ENCODE measurements around the gene FOSL1.
"Not testable (repeated sequence)": the region's sequence is repeated elsewhere in the genome, so short reads cannot be mapped to it uniquely, and the experiment has no call there.

The FOSL1 gene

DNA sequence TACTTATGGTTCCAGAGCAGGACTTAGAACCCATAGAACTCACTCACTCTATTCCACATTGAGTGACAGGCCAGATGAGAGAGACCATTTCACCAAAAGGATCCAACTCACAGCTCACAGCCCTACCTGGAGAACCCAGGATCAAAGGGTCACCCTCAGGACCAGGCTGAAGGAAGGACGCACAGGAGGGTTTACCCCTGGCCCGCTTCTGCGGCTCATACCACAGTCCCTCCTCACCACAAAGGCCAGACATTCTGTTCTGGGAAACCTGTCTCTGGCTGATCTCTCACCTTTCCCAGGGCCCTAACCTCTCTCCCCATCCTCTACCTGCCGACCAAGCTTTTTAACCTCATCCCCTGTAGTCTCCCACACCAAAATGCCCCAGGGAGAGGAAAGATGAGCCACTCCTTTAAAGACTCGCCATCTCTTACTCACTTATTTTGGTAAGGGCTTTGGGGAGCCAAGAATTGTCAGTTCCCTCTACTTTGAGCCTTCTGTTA is 4.7 kb downstream of the FOSL1 start:
- Histone ChIP-seq H3K9ac (ENCODE audit: low read depth, low read length) (no peak overlapping the region), H3K9me3 (ENCODE audit: control insufficient read depth, insufficient read depth, low read length) (no peaks in the 10 kb centered on the region), H3K27ac (ENCODE audit: low read depth, low read length) (no peak overlapping the region), H3K4me1 (ENCODE audit: control insufficient read depth, insufficient read depth, low read length) (peaks cover 10% of the 10 kb centered on the region; the same call in 1 of the 2 replicates), H3K27me3 (ENCODE audit: control insufficient read depth, insufficient read depth, low read length) (peaks cover 25% of the 10 kb centered on the region), H3K36me3 (ENCODE audit: control insufficient read depth, insufficient read depth, low read length) (no peaks in the 10 kb centered on the region), H3K4me3 (ENCODE audit: low read depth, low read length) (no peak overlapping the region)

DNA sequence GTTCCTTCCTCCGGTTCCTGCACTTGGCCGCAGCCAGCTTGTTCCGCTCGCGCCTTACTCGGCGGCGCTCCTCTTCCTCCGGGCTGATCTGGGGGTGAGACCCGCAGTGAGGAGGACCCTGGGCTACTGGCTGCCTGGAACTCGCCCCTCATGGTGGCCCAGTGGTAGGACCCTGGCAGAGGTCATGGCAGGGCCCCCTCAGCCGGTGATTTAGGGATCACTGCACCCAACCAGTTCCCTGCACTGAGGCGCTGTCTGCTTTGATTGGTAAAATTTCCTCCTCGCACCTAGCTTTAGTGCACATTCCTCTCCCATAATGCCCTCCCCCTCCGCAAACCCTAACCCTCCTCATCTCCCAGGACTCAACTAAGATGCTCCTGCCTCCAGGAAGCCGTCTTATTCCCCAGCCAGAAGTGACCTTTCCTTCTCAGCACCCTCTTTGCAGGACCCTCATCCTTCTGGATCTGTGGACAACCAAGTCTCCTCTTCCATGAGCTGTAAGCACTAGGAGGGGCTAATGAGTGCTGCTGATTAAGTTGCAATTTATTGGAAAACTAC is 6.1 kb downstream of the FOSL1 start:
- Histone ChIP-seq H3K4me3 (ENCODE audit: low read depth, low read length) (no peak overlapping the region), H3K9ac (ENCODE audit: low read depth, low read length) (no peak overlapping the region), H3K9me3 (ENCODE audit: control insufficient read depth, insufficient read depth, low read length) (no peaks in the 10 kb centered on the region), H3K27me3 (ENCODE audit: control insufficient read depth, insufficient read depth, low read length) (peaks cover 27% of the 10 kb centered on the region), H3K36me3 (ENCODE audit: control insufficient read depth, insufficient read depth, low read length) (no peaks in the 10 kb centered on the region), H3K4me1 (ENCODE audit: control insufficient read depth, insufficient read depth, low read length) (peaks cover 19% of the 10 kb centered on the region), H3K27ac (ENCODE audit: low read depth, low read length) (no peak overlapping the region)

GRCh38 chr11:65892661-65893317 is 7.4 kb downstream of the FOSL1 start:
- Histone ChIP-seq H3K9ac (ENCODE audit: low read depth, low read length) (no peak overlapping the region), H3K4me1 (ENCODE audit: control insufficient read depth, insufficient read depth, low read length) (peaks cover 22% of the 10 kb centered on the region), H3K4me3 (ENCODE audit: low read depth, low read length) (no peak overlapping the region), H3K36me3 (ENCODE audit: control insufficient read depth, insufficient read depth, low read length) (no peaks in the 10 kb centered on the region), H3K27ac (ENCODE audit: low read depth, low read length) (no peak overlapping the region), H3K9me3 (ENCODE audit: control insufficient read depth, insufficient read depth, low read length) (no peaks in the 10 kb centered on the region), H3K27me3 (ENCODE audit: control insufficient read depth, insufficient read depth, low read length) (peaks cover 18% of the 10 kb centered on the region)

DNA sequence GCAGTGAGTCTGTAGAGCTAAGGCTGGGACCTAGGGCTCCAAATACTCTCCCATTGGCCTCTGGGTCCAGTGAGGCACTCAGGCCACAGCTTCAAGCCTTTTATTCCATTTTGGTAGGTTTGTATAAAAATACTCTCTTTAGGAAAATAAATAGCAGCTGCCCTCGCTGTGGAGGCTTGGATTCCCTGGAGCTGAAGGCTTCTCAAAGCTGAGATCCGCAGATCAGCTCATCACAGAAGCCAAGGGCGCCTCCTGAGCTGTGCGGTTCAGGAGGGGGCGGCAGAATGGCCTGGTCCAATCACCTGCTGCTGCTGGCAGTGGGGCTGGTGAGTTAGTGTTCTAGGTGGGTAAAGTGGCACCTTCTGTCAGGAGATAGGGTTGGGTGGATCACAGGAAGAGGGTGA is 8.0 kb downstream of the FOSL1 start:
- Histone ChIP-seq H3K4me3 (ENCODE audit: low read depth, low read length) (peak overlapping the region; percentile 85), H3K27ac (ENCODE audit: low read depth, low read length) (peak overlapping the region; percentile 75), H3K27me3 (ENCODE audit: control insufficient read depth, insufficient read depth, low read length) (peaks cover 18% of the 10 kb centered on the region), H3K4me1 (ENCODE audit: control insufficient read depth, insufficient read depth, low read length) (peaks cover 25% of the 10 kb centered on the region)
- H3K36me3 ChIP-seq (ENCODE audit: control insufficient read depth, insufficient read depth, low read length); H3K9ac ChIP-seq (ENCODE audit: low read depth, low read length); H3K9me3 ChIP-seq (ENCODE audit: control insufficient read depth, insufficient read depth, low read length): not testable (repeated sequence)

- Histone ChIP-seq H3K9me3 (ENCODE audit: control insufficient read depth, insufficient read depth, low read length) (no peaks in the 10 kb centered on the region), H3K4me3 (ENCODE audit: low read depth, low read length) (peak overlapping the region; percentile 85), H3K27me3 (ENCODE audit: control insufficient read depth, insufficient read depth, low read length) (peaks cover 18% of the 10 kb centered on the region), H3K9ac (ENCODE audit: low read depth, low read length) (peak overlapping the region; percentile 77; the same call in 1 of the 2 replicates), H3K27ac (ENCODE audit: low read depth, low read length) (peak overlapping the region; percentile 75), H3K4me1 (ENCODE audit: control insufficient read depth, insufficient read depth, low read length) (peaks cover 25% of the 10 kb centered on the region), H3K36me3 (ENCODE audit: control insufficient read depth, insufficient read depth, low read length) (peaks cover 6% of the 10 kb centered on the region)
Measured at GRCh38 chr11:65891219-65892136, 8.7 kb downstream of the FOSL1 start.

DNA sequence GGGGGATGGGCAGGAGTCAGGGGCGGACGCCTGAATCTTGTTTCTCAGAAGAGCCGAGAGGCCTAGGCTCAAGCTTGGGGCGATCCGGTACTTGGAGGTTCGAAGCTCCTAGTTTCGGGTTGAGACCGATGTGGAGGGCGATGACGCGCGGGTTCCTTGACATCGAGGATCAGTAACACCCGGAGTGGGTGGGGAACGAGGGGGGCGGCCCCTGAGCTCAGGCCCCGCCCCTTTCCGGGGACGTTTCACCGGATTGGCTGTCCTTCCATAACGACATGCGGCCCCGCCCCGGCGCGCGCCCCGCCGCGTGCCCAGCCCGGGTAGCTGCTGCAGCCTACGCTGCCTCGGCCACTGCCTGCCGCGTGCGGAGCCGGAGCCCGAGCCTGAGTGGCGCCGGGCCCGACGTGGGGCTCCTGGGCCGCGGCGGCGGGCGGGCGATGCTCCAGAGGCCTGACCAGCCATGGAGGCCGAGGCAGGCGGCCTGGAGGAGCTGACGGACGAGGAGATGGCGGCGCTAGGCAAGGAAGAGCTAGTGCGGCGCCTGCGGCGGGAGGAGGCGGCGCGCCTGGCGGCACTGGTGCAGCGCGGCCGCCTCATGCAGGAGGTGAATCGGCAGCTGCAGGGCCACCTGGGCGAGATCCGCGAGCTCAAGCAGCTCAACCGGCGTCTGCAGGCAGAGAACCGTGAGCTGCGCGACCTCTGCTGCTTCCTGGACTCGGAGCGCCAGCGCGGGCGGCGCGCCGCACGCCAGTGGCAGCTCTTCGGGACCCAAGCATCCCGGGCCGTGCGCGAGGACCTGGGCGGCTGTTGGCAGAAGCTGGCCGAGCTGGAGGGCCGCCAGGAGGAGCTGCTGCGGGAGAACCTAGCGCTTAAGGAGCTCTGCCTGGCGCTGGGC is 9.6 kb downstream of the FOSL1 start, which contains the start of gene CCDC85B:
CCDC85B (plus strand) TSS at position 350 of the 895 bp plus-strand sequence; CDS start at position 461, 111 bp downstream.
- peaks cover 18% of the 10 kb centered on the region for H3K27me3 ChIP-seq (ENCODE audit: control insufficient read depth, insufficient read depth, low read length)
- peak within 1 kb of the TSS; percentile 75 for H3K27ac ChIP-seq (ENCODE audit: low read depth, low read length)
- H3K4me1 ChIP-seq (ENCODE audit: control insufficient read depth, insufficient read depth, low read length) = peaks cover 25% of the 10 kb centered on the region
- no peaks in the 10 kb centered on the region for H3K9me3 ChIP-seq (ENCODE audit: control insufficient read depth, insufficient read depth, low read length)
- H3K9ac ChIP-seq (ENCODE audit: low read depth, low read length) = peak within 1 kb of the TSS; percentile 77; the same call in 1 of the 2 replicates
- H3K4me3 ChIP-seq (ENCODE audit: low read depth, low read length) = peak within 1 kb of the TSS; percentile 85
- H3K36me3 ChIP-seq (ENCODE audit: control insufficient read depth, insufficient read depth, low read length) = peaks cover 15% of the 10 kb centered on the region

GRCh38 chr11:65888163-65888814 is 11.9 kb downstream of the FOSL1 start, which contains the start of gene FIBP:
FIBP (minus strand) TSS chr11:65888471; CDS start chr11:65888418, 53 bp downstream.
- Histone ChIP-seq H3K4me1 (ENCODE audit: control insufficient read depth, insufficient read depth, low read length) (peaks cover 23% of the 10 kb centered on the region), H3K27ac (ENCODE audit: low read depth, low read length) (peak within 1 kb of the TSS; percentile 85)

DNA sequence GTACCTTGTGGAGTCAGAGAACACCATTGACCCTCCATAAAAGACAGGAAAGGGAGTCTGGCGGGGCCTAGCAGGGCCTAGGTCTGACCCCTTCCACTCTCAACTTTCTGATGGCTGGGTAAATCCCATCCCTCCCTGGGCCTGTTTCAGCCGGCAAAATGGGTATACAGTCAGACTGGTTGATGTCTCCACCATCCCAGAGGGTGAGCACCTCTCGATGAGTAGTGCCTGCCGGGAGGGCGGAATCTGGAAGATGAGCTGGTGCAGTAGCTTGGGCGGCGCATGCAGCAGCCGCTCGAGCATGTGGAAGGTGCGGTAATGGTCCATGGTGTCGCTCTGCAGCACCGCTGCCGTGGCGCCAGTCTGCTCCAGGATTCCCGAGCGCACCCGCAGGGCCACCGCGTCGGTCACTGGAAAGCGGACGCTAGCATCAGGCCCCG is 12.4 kb downstream of the FOSL1 start:
- Histone ChIP-seq H3K27me3 (ENCODE audit: control insufficient read depth, insufficient read depth, low read length) (peaks cover 18% of the 10 kb centered on the region), H3K36me3 (ENCODE audit: control insufficient read depth, insufficient read depth, low read length) (peaks cover 41% of the 10 kb centered on the region), H3K9me3 (ENCODE audit: control insufficient read depth, insufficient read depth, low read length) (no peaks in the 10 kb centered on the region), H3K4me1 (ENCODE audit: control insufficient read depth, insufficient read depth, low read length) (peaks cover 23% of the 10 kb centered on the region), H3K27ac (ENCODE audit: low read depth, low read length) (peak overlapping the region; percentile 85), H3K4me3 (ENCODE audit: low read depth, low read length) (peak overlapping the region; percentile 83), H3K9ac (ENCODE audit: low read depth, low read length) (peak overlapping the region; percentile 54; the same call in 1 of the 2 replicates)

More at GRCh38 chr11:65888163-65888814, 11.9 kb downstream of the FOSL1 start, which contains the start of gene FIBP:
- Histone ChIP-seq H3K36me3 (ENCODE audit: control insufficient read depth, insufficient read depth, low read length) (peaks cover 36% of the 10 kb centered on the region), H3K9me3 (ENCODE audit: control insufficient read depth, insufficient read depth, low read length) (no peaks in the 10 kb centered on the region), H3K9ac (ENCODE audit: low read depth, low read length) (peak within 1 kb of the TSS; percentile 54; the same call in 1 of the 2 replicates), H3K27me3 (ENCODE audit: control insufficient read depth, insufficient read depth, low read length) (peaks cover 18% of the 10 kb centered on the region), H3K4me3 (ENCODE audit: low read depth, low read length) (peak within 1 kb of the TSS; percentile 83)

DNA sequence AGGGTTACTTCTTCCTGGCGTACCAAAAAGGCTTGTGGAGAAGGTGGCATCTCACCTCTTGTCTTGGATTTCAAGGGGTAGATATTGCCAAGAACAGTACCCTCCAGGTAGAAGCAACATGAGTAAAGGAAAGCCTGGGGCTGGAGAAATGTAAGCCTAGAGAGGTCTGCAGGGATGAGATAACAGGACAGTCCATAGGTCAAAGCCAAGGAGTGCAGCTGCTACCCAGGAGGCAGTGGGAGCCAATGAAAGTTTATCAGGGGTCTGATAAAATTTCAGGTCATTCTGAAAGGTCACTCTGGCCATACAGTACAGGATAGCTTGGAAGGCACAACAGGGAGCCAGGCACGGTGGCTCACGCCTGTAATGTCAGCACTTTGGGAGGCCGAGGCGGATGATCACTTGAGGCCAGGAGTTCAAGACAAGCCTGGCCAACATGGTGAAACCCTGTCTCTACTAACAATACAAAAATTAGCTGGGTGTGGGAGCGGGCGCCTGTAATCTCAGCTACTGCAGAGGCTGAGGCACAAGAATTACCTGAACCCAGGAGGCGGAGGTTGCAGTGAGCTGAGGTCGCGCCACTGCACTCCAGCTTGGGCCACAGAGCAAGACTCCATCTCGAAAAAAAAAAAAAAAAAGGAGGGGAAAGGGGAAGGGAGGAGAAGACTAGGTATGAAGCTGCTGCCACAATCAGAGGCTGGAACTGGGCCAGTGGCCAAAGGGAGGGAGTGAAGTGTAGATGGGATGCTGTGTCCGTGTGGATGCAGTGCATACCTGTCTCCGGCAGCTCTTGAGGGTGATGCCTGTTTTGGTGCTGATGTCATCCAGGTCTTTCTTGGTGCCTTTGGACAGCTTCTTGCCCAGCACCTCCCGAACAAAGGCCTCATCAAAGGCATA is 13.1 kb downstream of the FOSL1 start:
- Histone ChIP-seq H3K9ac (ENCODE audit: low read depth, low read length) (peak overlapping the region; percentile 54; the same call in 1 of the 2 replicates), H3K36me3 (ENCODE audit: control insufficient read depth, insufficient read depth, low read length) (peaks cover 48% of the 10 kb centered on the region), H3K9me3 (ENCODE audit: control insufficient read depth, insufficient read depth, low read length) (no peaks in the 10 kb centered on the region), H3K27me3 (ENCODE audit: control insufficient read depth, insufficient read depth, low read length) (peaks cover 18% of the 10 kb centered on the region), H3K4me1 (ENCODE audit: control insufficient read depth, insufficient read depth, low read length) (peaks cover 21% of the 10 kb centered on the region), H3K27ac (ENCODE audit: low read depth, low read length) (peak overlapping the region; percentile 85), H3K4me3 (ENCODE audit: low read depth, low read length) (peak overlapping the region; percentile 83)
